ENCODE results near the gene EPS8L3.
"Not testable (repeated sequence)": the region's sequence is repeated elsewhere in the genome, so short reads cannot be mapped to it uniquely, and the experiment has no call there.

Gene EPS8L3

DNA sequence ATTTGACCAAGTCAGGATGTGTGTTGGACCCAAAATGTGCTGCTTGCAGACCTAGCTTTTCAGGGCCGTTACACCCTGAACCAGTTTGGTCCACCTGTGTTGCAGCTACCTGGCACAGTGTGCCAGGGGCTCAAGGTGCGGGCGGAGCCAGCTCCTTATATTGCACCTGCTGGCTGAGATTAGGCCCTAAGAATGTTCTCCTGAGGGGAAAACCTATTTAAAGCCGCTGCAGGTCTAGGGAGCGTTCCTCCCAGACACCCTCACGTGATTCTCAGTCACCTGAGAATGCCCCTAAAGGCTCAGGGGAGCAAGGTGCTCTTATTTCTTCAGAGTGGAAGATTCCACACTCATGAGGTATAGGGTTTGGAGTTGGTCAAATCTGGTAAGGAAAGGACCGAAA is 34.9 kb downstream of the EPS8L3 start:
- no peak for DNase-seq

DNA sequence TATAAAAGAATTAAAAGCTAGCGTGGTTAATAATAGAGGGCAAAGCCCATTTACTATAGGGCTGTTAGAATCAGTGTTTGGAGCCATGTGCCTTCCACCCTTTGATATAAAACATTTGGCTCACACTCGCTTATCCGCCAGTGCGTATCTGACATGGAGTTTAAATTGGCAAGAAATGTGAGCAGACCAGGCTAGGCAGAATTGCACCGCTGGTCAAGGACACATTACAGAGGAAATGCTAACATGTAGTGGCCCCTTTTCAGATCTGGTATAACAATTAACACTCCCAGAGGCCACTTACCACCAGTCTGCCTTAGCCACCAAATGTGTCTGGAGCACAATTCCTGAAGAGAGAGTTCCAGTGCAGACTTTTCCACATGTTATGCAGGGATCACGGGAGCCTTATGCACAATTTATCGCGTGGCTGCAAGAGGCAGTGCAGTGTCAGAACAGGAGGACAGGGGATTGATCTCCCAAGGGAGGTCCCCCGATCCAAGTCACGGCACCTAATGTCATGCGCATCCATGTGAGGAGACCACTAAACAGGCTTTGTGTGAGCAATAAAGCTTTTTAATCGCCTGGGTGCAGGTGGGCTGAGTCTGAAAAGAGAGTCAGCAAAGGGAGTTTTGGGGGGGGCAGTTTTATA is 36.9 kb downstream of the EPS8L3 start:
- no peak for DNase-seq

DNA sequence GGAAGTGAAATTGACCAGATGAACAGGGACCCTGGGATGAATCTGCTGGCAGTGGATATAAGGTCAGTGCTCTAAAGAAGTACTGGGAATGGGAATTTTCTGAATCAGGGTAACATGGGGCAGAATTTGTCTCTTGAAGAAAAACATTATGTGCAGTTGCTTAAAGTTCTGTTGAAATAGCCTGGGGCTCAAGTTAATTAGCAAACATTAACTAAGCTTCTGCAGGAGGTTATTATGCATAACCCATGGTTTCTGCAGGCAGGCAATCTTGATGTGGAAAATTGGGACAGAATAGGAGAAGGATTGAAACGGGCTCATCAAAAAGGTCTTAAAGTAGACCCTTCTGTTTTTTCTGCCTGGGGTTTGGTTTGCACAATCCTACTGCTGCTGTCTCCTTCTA is 37.7 kb downstream of the EPS8L3 start:
- no peak for DNase-seq

DNA sequence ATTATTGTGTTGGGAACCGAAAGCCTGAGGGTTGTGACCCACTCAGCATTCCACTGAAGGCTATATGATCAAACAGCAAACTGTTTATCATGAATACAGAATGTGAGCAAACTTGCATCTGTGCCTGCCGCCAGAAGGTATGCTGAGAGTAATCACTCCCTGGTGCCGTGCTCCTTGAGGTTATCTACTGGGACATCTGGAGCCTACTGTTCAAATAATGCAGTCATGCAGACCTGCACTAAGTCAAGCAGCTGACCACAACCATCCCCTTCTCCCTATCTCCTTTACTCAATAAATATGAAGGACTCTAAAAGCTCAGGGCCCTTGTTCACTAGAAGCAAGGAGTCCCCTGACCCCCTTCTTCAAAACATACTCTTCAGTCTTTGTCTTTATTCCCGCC is 38.2 kb downstream of the EPS8L3 start:
- DNase-seq, result no peak

DNA sequence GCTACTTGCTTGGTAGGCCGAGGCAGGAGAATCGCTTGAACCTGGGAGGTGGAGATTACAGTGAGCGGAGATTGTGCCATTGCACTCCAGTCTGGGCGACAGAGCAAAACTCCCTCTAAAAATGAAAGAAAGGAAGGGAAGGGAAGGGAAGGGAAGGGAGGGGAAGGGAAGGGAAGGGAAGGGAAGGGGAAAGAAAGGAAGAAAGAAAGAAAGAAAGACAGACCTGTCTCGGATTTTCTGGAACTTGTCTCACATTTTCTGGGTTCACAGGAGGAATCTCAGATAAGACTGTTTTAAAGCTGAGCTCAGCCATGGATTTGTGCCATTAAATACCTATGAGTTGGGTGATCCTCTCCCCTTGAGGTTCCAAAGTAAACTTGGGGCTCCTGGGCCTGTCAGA is 38.8 kb downstream of the EPS8L3 start:
- no peak for DNase-seq

DNA sequence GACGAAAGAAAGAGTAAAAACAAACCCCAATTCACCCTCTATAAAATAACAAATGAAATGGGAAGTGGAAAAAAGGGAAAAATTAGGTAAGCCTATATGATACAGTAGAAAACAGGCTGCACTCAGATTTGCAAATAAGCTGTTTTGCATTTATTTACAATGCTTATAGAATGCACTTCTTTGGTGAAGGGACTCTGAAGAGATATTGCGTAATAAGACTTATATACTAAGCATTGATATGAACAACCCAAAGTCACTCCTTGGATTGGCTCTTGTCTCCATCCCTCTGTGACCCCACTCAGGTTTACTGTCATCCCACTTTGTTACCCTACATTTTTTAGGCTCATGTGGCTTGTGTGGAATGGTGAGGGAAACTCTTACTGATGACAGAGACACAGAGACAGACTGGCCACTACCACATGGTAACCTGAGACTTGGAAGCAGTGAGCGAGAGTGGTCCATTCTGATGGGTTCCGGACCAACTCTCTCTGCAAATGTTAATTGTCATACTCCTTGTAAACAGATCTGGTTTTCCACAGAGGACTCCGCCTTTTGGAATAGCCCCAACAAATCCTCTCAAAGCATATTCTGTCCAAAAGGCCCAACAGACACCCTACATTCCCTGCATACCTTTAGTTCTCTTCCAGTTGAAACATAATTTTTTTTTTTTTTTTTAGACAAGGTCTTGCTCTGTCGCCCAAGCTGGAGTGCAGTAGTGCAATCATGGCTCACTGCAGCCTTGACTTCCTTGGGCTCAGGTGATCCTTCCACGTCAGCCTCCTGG is 40.6 kb downstream of the EPS8L3 start:
- no peak for DNase-seq

DNA sequence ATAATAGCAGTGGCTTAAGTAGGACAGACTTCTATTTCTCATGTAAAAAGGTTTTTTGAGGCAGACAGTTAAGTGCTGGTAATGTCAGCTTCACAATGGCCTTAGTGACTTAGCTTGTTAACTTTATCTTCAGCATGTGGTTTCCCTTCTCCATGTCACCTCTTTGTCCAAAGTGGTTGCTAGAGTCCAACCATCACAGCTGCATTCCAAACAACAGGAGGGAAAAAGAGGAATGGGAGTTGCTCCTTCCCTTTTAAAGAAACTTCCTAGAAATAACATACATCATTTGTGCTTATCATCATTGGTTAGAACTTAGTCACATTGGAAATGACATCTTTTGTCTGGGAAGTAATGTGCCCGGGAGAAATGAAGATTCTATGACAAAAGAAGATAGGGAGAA is 41.8 kb downstream of the EPS8L3 start:
- no peak for DNase-seq

DNA sequence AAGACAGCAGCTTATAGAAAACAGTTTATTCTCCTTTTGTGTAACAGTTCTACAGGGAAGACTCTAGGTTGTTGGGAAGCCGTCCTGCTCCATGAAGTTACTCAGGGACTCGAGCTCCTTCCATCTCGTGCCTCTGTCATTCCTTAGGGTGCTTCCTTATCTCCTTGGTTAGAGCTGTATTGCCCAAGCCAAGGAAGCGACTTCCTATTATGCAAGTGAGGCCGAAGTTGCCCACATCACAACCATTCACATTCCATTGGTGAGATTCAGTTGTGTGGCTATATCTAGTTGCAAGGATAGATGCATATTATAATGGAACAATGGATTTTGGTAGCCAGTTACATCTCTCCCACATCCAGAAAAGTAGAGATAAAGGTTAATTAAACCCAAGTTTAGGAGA is 42.7 kb downstream of the EPS8L3 start:
- DNase-seq, result no peak

DNA sequence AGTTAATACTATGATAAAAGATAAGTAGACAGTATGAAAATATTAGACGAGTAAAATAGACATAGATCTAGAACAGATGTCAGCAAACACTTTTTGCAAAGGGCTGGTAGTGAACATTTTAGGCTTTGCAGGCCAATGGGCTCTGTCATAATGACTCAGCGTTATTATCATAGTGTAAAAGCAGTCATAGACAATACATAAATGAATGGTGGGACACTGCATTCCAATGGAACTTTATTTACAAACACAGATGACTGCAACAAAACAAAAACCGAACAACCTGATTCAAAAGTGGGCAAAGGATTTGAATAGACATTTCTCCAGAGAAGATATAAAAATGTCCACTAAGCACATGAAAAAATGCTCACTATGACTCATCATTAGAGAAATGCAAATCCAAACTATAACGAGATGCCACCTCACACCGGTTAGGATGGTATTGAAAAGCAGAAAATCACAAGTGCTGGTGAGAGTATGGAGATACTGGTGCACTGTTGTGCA is 44.3 kb downstream of the EPS8L3 start:
- DNase-seq, result no peak

DNA sequence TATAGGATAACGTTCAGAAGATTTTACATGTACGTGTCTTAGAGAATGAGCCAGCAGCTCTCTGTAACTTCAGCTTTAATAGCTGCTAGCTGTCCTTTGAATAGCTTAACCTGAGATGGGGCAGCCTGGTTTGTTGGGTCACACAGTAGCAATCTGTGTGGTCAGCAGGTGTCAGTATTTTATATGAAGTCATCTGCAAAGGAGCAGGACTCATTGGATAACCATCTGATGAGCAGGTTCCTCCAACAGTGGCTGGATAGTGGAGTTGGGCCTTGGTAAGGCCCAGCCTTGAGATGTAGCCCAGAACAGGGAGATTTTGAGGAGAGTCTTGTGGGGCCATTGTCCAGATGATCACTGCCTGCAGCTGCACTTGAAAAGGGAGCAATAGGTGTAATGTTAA is 45.2 kb downstream of the EPS8L3 start:
- no peak for DNase-seq

DNA sequence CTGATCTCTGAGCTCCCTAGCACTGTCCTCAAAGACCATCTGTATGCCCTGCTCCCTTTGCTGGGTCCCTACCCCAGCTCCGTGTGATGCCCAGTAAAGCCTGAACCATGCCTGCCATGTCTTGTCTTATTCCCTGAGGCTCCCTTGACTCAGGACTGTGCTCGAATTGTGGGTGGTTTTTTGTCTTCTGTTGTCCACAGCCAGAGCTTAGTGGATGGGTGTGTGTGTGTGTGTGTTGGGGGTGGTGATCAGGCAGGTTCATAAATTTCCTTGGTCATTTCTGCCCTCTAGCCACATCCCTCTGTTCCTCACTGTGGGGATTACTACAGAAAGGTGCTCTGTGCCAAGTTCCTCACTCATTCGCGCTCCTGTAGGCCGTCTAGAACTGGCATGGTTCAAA is 46.0 kb downstream of the EPS8L3 start:
- DNase-seq, result no peak

DNA sequence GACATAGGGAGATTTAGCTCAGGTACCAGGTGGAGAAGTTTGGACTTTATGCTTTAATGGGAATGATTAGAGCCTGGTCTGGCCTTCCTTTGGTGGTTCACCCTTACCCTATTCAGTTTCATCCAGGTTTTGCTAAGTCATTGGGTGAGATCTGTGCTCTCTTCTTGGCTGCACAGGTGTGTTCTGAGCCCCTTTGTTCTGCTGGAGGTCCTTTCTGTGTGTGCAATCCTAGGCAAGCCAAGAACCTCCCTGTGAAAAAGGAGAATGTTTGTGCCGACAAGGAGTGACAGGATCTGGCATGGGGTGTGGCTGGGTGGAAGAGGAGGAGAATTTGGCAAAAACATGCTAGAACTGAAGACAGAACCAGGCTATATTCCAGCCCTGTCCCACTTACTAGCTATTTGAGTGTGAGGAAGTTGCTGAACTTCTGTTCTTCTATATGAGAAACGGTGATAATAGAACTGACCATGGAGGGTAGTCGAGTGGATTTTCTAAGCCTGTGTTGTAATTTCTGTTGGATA is 47.1 kb downstream of the EPS8L3 start:
- no peak for DNase-seq

DNA sequence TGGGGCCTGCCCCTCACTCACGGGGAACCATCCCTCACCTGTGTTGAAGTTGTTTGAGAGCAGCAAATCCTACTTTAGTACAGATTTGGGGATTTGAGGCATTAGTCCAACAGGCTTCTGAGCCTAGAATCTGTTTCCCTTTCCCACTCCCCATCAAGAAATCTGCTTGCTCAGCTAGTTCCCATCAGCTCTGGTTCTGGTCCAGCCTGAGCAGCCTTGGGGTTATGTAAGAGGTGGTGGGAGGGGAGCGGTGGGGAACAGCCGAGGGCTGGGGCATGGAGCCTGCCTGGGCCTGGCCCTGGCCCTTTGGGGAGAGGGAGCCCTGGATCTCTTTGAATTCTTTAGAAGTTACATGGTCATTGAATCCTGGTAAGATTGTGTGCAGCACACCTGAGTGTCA is 47.6 kb downstream of the EPS8L3 start:
- no peak for DNase-seq

DNA sequence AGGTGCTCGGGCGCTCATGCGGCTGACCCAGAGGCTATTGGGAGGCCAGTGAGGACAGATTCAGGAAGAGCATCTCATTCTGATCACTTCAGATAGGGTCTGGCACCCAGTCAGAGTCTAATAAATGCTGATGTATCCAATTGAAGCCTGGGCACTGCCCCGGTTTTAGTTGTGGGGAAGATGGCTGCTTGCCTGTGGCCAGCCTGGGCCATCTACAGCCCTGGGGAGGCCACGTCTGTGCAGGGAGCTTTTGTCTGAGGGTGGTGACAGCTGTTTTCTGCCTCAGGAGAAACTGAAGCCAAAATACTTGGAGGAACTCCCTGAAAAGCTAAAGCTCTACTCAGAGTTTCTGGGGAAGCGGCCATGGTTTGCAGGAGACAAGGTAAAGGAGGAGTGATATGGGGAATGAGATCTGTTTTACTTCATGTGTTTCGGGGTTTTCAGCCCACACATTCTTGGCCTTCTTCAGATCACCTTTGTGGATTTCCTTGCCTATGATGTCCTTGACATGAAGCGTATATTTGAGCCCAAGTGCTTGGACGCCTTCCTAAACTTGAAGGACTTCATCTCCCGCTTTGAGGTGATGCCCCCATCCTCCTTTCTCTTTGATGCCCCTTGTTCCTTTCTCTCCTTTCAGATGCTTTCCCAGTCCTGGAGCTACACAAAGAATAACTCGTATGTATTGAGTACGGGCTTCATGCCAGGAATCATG is 48.9 kb downstream of the EPS8L3 start:
- DNase-seq, result no peak

DNA sequence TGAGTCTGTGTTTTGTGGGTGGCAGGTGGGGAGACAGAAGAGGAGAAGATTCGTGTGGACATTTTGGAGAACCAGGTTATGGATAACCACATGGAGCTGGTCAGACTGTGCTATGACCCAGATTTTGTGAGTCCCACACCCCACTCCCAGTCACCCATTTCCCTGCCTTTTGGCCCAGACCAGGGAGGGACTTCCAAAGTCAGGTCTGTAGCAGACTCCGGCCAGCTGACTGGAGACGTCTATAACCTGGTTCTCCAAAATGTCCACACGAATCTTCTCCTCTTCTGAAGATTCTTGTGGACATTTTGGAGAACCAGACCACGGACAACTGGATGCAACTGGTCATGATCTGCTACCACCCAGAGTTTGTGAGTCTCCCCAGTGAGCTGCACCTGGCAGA is 50.1 kb downstream of the EPS8L3 start:
- DNase-seq, result no peak

DNA sequence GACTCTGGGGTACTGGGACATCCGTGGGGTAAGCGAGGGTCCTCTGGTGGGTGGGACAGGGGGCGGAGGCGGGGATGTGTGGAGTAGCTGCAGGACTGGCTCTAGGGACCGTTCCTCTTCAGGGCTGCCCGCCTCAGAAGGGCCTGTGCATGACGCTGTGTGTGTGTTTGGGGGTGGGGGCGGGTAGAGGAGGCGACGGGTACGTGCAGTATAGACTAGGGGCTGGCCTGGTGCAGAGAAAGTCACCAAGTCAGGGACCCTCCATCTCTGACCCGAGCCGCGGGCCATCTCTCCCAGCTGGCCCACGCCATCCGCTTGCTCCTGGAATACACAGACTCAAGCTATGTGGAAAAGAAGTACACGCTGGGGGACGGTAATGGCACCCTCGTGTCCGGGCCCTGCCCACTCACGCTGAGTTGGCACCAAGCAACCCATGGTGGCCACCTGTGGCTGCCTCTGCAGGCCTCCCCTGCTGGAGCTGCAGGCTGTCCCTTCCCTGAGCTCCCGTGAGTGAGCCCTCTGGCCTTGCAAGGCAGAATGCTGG is 51.3 kb downstream of the EPS8L3 start:
- no peak for DNase-seq

DNA sequence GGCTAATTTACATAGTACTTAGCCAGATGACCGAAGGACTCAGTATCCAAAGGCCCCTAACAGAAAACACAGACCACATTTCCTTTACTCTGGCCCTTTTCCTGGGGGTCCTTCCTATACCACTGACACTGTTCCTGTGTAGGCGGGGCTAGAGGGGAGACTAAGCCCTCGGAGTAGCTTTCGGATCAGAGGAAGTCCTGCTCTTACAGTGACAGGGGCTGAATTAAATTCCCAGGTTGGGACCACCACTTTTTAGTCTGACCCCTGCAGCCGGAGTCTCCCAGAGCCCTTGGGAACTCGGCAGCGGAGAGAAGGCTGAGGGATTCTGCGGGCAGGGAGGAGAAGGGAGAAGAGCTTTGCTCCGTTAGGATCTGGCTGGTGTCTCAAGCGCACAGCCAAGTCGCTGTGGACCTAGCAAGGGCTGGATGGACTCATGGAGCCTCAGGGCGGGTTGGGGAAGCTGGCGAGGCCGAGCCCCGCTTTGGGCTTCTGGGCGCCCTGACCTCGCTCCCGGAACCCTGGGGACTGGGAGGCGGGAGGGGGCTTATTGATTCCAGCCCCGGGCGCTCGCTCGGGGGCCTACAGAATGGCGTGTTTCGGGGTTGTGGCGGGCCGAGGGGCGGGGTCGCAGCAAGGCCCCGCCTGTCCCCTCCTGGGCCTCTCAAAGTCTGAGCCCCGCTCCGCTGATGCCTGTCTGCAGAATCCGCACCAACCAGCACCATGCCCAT is 52.0 kb downstream of the EPS8L3 start, which contains the start of gene GSTM5:
Gene GSTM5, plus strand, starts transcription at position 659 of the 728 bp plus-strand sequence. Its CDS starts 62 bp downstream, at position 721.
- DNase-seq, result not testable (repeated sequence)

DNA sequence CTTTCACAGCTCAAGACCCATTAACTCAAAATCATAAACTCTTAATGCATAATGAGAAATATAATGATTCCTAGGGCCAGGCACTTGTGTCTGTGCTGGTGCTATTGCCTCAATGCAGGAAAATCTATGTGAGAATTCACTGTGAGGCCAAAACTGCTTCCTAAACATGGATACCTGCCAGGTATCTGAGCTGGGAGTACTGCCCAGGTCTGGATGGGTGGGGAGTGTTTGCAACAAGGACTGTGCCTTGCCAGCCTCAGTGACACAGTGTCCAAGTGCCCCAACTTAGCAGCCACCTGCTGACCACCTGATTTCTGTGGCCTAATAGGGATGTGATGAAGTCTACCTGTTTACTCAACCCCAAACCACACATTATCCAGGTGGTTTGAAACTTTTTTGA is 53.9 kb downstream of the EPS8L3 start:
- not testable (repeated sequence) for DNase-seq

DNA sequence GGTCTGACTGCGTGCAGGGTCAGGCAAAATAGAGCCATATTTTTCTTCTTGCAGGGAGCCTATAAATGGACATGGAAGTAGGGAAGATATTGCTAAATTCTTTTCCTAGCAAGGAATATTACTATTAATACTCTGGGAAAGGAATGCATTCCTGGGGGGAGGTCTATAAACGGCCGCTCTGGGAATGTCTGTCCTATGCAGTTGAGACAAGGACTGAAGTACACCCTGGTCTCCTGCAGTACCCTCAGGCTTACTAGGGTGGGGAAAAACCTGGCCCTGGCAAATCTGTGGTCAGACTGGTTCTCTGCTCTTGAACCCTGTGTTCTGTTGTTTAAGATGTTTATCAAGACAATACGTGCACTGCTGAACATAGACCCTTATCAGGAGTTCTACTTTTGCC is 54.8 kb downstream of the EPS8L3 start:
- not testable (repeated sequence) for DNase-seq

DNA sequence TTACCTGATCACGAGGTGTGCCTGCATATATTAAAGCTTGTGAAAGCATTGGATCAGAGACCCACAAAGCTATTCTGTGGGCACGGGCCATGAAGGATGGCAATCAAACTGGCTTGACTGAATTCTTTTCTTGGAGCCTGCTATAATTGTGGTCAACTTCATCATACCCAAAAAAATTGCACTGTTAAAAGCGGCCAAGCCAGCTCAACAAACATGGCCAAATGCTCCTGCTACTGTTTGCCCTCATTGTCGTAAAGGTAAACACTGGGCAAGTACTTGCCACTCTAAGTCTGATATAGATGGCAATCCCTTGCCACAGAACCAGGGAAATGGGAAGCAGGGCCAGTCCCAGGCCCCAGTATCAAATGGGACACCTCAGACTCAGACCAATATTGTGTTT is 58.3 kb downstream of the EPS8L3 start:
- no peak for DNase-seq

DNA sequence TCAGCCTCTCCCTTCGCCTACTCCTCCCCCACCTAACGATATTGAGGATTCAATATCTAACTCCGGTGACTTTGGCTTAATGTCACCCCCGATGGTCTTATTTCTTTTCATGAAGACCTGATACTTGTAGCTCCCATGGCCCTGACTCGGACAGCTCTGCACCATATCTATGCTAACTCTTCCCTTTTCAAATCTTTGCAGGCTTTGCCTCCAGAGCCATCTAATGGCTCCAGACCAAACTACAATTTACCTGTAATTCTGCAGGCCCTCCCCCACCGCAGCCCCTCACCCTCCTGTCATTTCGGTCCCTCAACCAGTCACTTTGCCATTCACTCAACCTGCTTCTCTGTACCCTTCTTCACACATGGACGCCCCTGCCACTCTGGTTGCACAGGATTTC is 59.5 kb downstream of the EPS8L3 start:
- DNase-seq, result no peak

DNA sequence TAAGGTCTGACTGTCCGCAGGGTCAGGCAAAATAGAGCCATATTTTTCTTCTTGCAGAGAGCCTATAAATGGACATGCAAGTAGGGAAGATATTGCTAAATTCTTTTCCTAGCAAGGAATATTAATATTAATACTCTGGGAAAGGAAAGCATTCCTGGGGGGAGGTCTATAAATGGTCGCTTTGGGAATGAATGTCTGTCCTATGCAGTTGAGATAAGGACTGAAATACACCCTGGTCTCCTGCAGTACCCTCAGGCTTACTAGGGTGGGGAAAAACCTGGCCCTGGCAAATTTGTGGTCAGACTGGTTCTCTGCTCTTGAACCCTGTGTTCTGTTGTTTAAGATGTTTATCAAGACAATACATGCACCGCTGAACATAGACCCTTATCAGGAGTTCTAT is 60.8 kb downstream of the EPS8L3 start:
- DNase-seq, result not testable (repeated sequence)

All from stimulated activated naive CD4-positive, alpha-beta T cell (primary cell).